ENCODE measurements around the gene PLEKHA8.

The PLEKHA8 gene

DNA sequence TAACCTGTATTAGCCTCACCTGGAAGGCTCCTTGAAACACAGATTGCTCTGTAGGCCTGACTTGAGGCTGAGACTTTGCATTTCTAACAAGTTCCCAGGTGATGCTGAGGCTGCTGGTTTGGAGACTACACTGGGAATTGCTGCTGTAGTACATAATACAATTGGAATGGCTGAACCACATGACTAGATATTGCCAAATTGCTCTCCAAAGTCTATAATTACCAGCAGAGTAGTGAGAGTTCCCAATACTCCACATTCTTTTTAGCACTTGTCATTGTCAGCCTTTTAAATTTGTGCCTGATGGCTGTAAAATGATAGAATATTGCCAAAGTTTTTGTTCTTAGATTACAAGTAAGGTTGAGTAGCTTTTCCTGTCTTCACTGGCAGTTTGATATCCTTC is 39.9 kb downstream of the PLEKHA8 start:
- H3K9me3 ChIP-seq (ENCODE audit: control insufficient read depth, low read length): no peaks in the 10 kb centered on the region
- H3K27me3 ChIP-seq (replicated peaks; ENCODE audit: control insufficient read depth, insufficient read depth, low read length): no peaks in the 10 kb centered on the region
- H3K4me1 ChIP-seq (ENCODE audit: control insufficient read depth, insufficient read depth, low read length): peaks cover 20% of the 10 kb centered on the region
- H3K36me3 ChIP-seq (ENCODE audit: control insufficient read depth, insufficient read depth, low read length, severe bottlenecking): peaks cover 20% of the 10 kb centered on the region
- peak; percentile 86 for DNase-seq (ENCODE audit: low read depth)
- H3K4me3 ChIP-seq (ENCODE audit: low read length): no peak overlapping the region
- H3K9ac ChIP-seq (ENCODE audit: low read length): no peak overlapping the region

DNA sequence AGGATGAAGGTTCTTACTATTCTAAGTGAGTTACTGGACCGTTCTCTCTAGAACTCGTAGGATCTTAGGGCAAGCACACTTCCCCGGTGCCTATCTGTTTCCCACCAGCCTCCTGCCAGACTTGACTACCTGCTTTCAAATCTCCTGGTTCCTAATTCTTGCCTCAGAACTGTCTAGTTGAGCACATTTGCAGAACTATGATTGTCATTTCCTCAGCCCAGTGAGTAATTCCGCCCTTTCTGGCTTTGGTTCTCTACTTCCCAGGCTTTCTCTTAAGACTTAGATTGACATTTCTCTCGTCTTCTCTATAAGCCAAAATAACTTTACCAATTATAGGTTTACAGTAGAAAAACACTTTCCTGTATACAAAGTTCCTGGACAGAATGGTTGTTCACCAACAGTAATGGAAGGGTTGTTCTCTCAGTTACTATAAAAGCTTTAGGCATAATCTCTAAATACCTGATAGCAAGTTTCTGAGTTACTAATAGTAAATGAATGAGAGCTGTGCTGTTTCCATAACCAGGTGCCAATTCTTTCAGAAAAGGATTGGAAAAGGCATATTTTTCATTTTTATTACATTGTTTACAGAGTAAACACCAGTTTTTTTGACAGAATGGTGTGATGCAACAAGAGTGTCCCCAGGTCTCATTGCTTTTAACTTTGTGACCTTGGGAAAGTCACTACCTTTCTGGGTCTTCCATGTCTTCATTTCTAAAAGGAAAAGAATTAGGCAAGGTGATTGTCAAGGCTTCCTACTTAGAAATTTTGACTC is 41.1 kb downstream of the PLEKHA8 start:
- Histone ChIP-seq H3K4me1 (ENCODE audit: control insufficient read depth, insufficient read depth, low read length) (peaks cover 20% of the 10 kb centered on the region), H3K9ac (ENCODE audit: low read length) (no peak overlapping the region), H3K4me3 (ENCODE audit: low read length) (no peak overlapping the region), H3K9me3 (ENCODE audit: control insufficient read depth, low read length) (no peaks in the 10 kb centered on the region), H3K36me3 (ENCODE audit: control insufficient read depth, insufficient read depth, low read length, severe bottlenecking) (peaks cover 9% of the 10 kb centered on the region), H3K27me3 (replicated peaks; ENCODE audit: control insufficient read depth, insufficient read depth, low read length) (no peaks in the 10 kb centered on the region)
- no peak for DNase-seq (ENCODE audit: low read depth)

DNA sequence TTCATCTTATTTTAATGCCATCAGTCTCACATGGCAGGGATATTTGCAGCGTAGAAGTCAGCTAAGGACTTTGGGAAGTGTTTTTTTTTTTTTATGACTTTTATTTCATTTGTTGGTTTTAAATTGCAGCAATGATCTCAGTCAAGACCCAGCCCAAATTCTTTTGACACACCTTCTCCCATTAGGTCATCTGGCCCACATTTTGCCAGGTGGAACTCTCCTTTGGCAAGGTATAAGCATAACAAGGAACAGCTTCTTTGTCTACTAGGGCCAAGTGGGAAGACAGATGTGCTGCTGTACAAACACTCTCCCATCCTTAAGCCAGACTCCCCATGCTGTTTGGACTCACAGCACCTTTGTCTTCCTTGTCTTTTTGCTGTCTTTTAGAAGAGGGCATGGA is 41.8 kb downstream of the PLEKHA8 start:
- H3K4me3 ChIP-seq (ENCODE audit: low read length): no peak overlapping the region
- no peaks in the 10 kb centered on the region for H3K9me3 ChIP-seq (ENCODE audit: control insufficient read depth, low read length)
- DNase-seq (ENCODE audit: low read depth): no peak
- H3K36me3 ChIP-seq (ENCODE audit: control insufficient read depth, insufficient read depth, low read length, severe bottlenecking): peaks cover 9% of the 10 kb centered on the region
- peaks cover 20% of the 10 kb centered on the region for H3K4me1 ChIP-seq (ENCODE audit: control insufficient read depth, insufficient read depth, low read length)
- H3K27me3 ChIP-seq (replicated peaks; ENCODE audit: control insufficient read depth, insufficient read depth, low read length): no peaks in the 10 kb centered on the region
- H3K9ac ChIP-seq (ENCODE audit: low read length): no peak overlapping the region

DNA sequence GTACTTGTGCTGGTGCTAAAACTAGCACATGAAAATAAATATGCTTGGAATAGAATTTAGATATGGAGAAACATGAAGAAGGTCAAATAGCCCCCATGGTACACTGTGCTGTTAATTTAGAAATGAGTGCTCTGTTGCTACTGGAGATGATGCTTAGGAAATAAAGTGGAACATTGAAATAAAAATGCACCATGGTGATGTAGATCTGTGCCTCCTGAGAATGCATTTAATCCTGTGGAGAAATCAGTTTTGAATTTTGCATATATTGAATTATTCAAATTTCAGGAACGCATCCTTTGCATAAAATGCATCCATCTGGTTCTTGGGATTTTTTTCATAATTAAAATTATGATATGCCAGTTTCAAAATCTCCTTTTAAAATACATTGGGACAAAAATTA is 44.5 kb downstream of the PLEKHA8 start:
- Histone ChIP-seq H3K9me3 (ENCODE audit: control insufficient read depth, low read length) (no peaks in the 10 kb centered on the region), H3K4me1 (ENCODE audit: control insufficient read depth, insufficient read depth, low read length) (peaks cover 18% of the 10 kb centered on the region), H3K9ac (ENCODE audit: low read length) (no peak overlapping the region), H3K27me3 (replicated peaks; ENCODE audit: control insufficient read depth, insufficient read depth, low read length) (no peaks in the 10 kb centered on the region), H3K36me3 (ENCODE audit: control insufficient read depth, insufficient read depth, low read length, severe bottlenecking) (peaks cover 9% of the 10 kb centered on the region), H3K4me3 (ENCODE audit: low read length) (no peak overlapping the region)
- no peak for DNase-seq (ENCODE audit: low read depth)

DNA sequence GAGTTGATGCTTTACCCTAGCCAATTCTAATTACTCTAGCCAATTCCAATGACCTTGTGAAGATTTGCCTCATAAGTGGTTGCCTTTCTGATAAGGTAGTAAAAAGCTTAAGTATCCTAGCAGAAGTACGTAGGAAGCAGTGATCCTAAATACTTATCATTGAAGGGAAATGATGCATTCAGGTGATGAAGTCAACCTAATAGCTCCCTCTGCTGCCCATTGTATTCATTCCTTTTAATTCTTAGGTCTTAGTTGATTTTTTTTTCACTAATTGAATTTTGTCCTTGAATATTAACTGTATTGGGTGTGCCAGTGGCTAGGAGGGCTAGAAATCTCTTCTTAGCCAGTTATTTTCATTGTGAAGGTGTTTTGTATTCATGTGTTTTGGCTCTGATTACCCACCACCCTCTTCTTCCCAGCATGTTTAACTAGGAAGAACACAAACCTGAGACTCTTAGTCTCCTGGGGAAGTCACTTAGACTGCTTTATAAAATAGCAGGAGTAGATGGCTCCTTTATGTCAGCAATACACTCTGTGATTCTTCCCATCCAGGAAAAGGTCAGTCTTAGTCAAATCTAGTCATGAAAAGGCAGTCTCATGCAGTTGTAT is 46.3 kb downstream of the PLEKHA8 start:
- Histone ChIP-seq H3K27me3 (replicated peaks; ENCODE audit: control insufficient read depth, insufficient read depth, low read length) (no peaks in the 10 kb centered on the region), H3K36me3 (ENCODE audit: control insufficient read depth, insufficient read depth, low read length, severe bottlenecking) (peaks cover 12% of the 10 kb centered on the region), H3K4me3 (ENCODE audit: low read length) (no peak overlapping the region), H3K4me1 (ENCODE audit: control insufficient read depth, insufficient read depth, low read length) (peaks cover 1% of the 10 kb centered on the region), H3K9me3 (ENCODE audit: control insufficient read depth, low read length) (no peaks in the 10 kb centered on the region), H3K9ac (ENCODE audit: low read length) (no peak overlapping the region)
- DNase-seq (ENCODE audit: low read depth): peak; percentile 63

DNA sequence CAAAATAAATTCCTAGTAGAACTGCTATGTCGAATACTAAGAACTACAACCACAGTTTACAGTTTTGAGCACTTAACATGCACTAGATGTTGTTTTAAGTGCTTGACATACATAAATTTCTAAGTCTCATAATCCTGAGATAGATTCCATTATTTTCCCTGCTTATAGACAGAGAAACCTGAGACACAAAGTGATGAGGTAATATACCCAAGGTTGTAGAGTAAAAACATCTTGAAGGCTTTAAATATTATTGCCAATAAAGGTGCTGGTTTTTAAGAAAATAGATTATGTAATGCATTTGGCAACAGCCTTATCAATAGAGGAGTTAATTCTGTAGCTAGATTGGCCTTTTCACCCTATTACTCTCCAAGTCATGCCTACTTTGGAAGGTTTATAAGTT is 48.2 kb downstream of the PLEKHA8 start:
- H3K9ac ChIP-seq (ENCODE audit: low read length): no peak overlapping the region
- H3K27me3 ChIP-seq (replicated peaks; ENCODE audit: control insufficient read depth, insufficient read depth, low read length): no peaks in the 10 kb centered on the region
- H3K36me3 ChIP-seq (ENCODE audit: control insufficient read depth, insufficient read depth, low read length, severe bottlenecking): peaks cover 8% of the 10 kb centered on the region
- no peak overlapping the region for H3K4me3 ChIP-seq (ENCODE audit: low read length)
- DNase-seq (ENCODE audit: low read depth): no peak
- no peaks in the 10 kb centered on the region for H3K4me1 ChIP-seq (ENCODE audit: control insufficient read depth, insufficient read depth, low read length)
- H3K9me3 ChIP-seq (ENCODE audit: control insufficient read depth, low read length): no peaks in the 10 kb centered on the region

DNA sequence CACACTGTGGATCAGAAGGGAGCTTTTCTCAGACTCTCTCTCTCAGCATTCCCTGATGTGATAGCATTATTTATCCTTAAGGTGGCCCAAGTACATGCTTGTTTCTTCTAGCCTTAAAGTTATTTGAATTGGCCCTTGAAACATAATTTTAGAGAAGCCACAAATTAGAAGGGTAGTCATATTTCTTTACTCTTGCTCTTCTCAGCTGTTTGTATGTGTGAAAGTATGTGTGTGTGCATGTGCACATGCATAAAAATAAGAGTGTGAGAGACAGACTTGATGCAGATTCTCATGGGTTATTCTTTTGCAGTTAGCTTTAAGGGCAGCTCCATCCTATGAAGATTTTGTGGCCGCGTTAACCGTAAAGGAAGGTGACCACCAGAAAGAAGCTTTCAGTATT is 50.1 kb downstream of the PLEKHA8 start:
- no peak overlapping the region for H3K4me3 ChIP-seq (ENCODE audit: low read length)
- no peak for DNase-seq (ENCODE audit: low read depth)
- H3K27me3 ChIP-seq (replicated peaks; ENCODE audit: control insufficient read depth, insufficient read depth, low read length): no peaks in the 10 kb centered on the region
- peaks cover 12% of the 10 kb centered on the region for H3K4me1 ChIP-seq (ENCODE audit: control insufficient read depth, insufficient read depth, low read length)
- no peak overlapping the region for H3K9ac ChIP-seq (ENCODE audit: low read length)
- no peaks in the 10 kb centered on the region for H3K9me3 ChIP-seq (ENCODE audit: control insufficient read depth, low read length)
- H3K36me3 ChIP-seq (ENCODE audit: control insufficient read depth, insufficient read depth, low read length, severe bottlenecking): peaks cover 6% of the 10 kb centered on the region

DNA sequence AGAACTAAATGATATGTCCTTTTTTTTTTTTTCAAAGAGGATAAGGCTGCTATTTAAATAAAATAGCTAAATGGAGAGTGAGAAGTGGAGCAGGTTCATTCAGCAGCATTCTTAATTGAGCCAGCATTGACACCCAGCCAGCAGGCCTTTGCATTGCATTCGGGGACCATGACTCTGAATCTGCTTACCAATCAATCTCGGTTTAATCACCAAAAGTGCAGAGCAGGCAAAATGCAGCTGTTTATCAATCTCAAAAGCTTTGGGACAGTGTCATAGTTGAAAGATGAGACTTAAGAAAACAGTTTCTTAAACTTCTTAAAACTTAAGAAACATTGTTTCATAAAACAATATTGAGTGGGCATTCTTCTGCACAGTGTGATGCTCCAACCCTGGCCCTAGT is 51.7 kb downstream of the PLEKHA8 start:
- Histone ChIP-seq H3K27me3 (replicated peaks; ENCODE audit: control insufficient read depth, insufficient read depth, low read length) (no peaks in the 10 kb centered on the region), H3K9me3 (ENCODE audit: control insufficient read depth, low read length) (no peaks in the 10 kb centered on the region), H3K4me3 (ENCODE audit: low read length) (no peak overlapping the region), H3K4me1 (ENCODE audit: control insufficient read depth, insufficient read depth, low read length) (peaks cover 18% of the 10 kb centered on the region), H3K36me3 (ENCODE audit: control insufficient read depth, insufficient read depth, low read length, severe bottlenecking) (peaks cover 6% of the 10 kb centered on the region), H3K9ac (ENCODE audit: low read length) (no peak overlapping the region)
- no peak for DNase-seq (ENCODE audit: low read depth)

DNA sequence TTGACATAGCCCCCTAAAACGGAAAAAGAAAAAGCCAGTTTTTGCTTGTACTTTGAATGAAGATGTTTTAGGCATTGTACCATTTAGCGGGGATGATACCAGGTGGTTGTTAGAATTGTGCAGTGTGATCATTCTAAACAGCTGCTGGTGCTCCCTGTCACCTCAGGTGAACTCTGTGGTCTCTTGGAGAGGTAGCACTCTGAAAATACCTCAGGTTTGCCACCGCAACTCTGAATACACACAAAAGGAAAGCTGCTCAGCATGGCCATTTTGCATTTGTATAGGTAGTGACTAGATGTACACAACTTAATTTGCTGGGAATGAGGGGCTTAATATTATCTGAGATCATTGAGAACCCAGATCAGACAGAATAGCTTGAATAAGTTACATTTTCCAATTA is 52.6 kb downstream of the PLEKHA8 start:
- H3K9ac ChIP-seq (ENCODE audit: low read length): no peak overlapping the region
- peaks cover 6% of the 10 kb centered on the region for H3K36me3 ChIP-seq (ENCODE audit: control insufficient read depth, insufficient read depth, low read length, severe bottlenecking)
- peaks cover 18% of the 10 kb centered on the region for H3K4me1 ChIP-seq (ENCODE audit: control insufficient read depth, insufficient read depth, low read length)
- H3K9me3 ChIP-seq (ENCODE audit: control insufficient read depth, low read length): no peaks in the 10 kb centered on the region
- no peaks in the 10 kb centered on the region for H3K27me3 ChIP-seq (replicated peaks; ENCODE audit: control insufficient read depth, insufficient read depth, low read length)
- no peak overlapping the region for H3K4me3 ChIP-seq (ENCODE audit: low read length)
- no peak for DNase-seq (ENCODE audit: low read depth)

DNA sequence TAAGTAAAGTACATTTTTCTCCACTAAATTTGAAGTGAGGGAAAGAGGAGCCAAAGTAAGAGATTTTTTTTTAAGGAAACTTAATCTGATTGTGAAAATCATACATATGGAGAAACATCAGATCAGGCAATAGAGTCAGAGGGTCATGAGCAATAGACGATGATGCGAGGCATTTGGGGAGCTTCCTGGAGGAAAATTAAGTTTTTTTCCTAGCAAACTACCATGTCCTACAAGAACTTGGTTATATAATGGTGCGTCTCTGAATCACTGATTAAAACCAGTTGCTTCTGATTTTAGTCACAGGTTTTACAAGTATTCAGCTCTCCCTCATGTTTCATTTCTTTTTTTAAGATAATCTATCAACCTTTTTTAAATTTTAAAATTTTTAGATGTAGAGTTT is 54.5 kb downstream of the PLEKHA8 start:
- H3K9ac ChIP-seq (ENCODE audit: low read length): no peak overlapping the region
- peaks cover 6% of the 10 kb centered on the region for H3K36me3 ChIP-seq (ENCODE audit: control insufficient read depth, insufficient read depth, low read length, severe bottlenecking)
- H3K27me3 ChIP-seq (replicated peaks; ENCODE audit: control insufficient read depth, insufficient read depth, low read length): no peaks in the 10 kb centered on the region
- no peak overlapping the region for H3K4me3 ChIP-seq (ENCODE audit: low read length)
- peak; percentile 29 for DNase-seq (ENCODE audit: low read depth)
- no peaks in the 10 kb centered on the region for H3K9me3 ChIP-seq (ENCODE audit: control insufficient read depth, low read length)
- peaks cover 18% of the 10 kb centered on the region for H3K4me1 ChIP-seq (ENCODE audit: control insufficient read depth, insufficient read depth, low read length)

DNA sequence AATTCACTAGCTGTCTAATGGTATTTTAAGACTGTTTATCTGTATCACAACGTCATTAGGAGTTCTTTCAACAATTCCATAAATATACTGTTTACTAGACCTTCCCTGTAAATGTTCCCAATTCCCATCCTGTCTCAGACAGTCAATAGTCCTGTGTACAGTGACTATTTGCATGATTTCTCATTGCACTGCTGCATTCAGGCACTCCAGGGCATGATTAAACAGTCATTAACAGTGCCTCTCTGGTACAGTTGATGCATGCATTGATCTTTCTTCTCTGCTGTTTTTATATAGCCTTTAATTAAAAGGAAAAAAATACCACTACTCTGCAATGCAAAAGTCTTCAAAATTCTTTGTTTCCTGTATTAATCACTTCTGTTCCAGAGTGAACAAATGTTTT is 55.1 kb downstream of the PLEKHA8 start:
- Histone ChIP-seq H3K27me3 (replicated peaks; ENCODE audit: control insufficient read depth, insufficient read depth, low read length) (no peaks in the 10 kb centered on the region), H3K36me3 (ENCODE audit: control insufficient read depth, insufficient read depth, low read length, severe bottlenecking) (peaks cover 6% of the 10 kb centered on the region), H3K4me3 (ENCODE audit: low read length) (no peak overlapping the region), H3K9ac (ENCODE audit: low read length) (no peak overlapping the region), H3K4me1 (ENCODE audit: control insufficient read depth, insufficient read depth, low read length) (peaks cover 18% of the 10 kb centered on the region), H3K9me3 (ENCODE audit: control insufficient read depth, low read length) (no peaks in the 10 kb centered on the region)
- DNase-seq (ENCODE audit: low read depth): no peak

All from adipocyte (in vitro differentiated cells).